ENCODE measurements around the gene GPR22.

GPR22 gene

DNA sequence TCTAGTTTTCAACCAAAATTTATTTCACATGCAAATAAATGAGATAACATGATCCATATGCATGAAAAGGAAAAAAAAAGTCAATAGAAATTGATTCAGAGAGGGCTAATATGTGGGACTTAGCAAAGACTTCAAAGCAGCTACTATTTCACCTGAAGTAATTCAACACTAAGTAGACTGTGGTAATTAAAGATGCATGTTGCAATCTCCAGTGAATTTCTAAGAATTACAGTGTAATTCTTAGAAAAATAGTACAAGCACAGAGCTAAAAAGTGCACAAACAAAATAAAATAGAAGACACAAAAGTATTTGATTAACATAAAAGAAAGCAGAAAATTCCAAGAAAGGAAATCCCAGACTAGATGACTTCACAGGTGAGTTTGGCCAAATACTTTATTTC is 25.7 kb downstream of the GPR22 start:
- peak in 1 of 2 experiments; percentile 17 for DNase-seq
- TF ChIP-seq GATA1 (IDR thresholded peaks at IDR 0.05; ENCODE audit: low read depth, low read length), result no peak
- no peak for TF ChIP-seq POLR2A (IDR thresholded peaks at IDR 0.05; ENCODE audit: low read length)

DNA sequence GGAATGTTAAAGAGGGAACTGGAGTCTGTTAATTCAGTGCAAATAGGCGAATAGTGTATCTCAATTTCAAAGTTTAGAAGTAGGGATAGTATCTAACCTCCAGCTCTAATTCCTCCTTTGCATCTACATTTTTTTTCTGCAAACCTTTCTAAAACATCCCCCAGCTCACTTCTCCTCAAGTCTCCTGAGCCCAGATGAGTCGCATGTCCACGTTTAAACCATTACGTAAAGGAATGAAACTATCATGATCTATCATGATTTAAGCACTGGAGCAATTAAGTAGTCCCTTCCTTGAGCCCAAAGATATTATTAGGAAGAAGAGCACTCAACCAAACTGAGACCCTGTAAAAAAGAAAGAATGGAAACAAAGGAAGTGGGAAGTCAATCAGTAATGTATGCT is 29.9 kb downstream of the GPR22 start:
- DNase-seq, result peak in 1 of 2 experiments; percentile 24
- TF ChIP-seq GATA1 (IDR thresholded peaks at IDR 0.05; ENCODE audit: low read depth, low read length) (no peak), POLR2A (IDR thresholded peaks at IDR 0.05; ENCODE audit: low read length) (no peak)

DNA sequence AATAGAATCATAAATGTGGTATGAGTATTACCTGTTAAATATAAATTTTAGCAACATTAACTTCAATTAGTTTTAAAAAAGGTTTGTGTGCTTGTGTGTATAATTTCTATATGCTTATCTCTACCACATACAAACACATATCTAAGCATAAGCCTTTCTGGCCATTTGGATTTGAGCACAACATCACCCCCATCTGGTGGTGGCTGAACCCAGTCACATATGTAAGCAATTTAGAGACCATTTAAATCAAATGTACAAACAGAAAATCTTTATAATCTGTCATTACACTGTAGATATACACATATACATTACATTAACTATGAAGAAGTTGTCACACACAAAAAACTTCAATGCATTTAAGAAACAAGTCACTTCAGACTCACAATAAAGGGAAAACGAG is 31.7 kb downstream of the GPR22 start:
- no peak for TF ChIP-seq GATA1 (IDR thresholded peaks at IDR 0.05; ENCODE audit: low read depth, low read length)
- TF ChIP-seq POLR2A (IDR thresholded peaks at IDR 0.05; ENCODE audit: low read length), result no peak
- DNase-seq, result peak; percentile 82 to 90

DNA sequence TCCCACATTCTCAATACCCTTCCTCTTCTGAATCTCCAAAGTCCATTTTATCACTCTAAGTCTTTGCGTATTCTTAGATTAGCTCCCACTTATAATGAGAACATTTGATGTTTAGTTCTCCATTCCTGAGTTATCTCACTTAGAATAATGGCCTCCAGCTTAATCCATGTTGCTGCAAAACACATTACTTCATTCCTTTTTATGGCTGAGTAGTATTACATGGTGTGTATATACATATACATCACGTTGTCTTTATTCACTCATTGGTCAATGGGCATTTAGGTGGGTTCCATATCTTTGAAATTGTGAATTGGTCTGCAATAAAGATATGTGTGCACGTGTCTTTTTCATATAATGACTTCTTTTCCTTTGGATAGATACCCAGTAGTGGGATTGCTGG is 32.3 kb downstream of the GPR22 start:
- TF ChIP-seq GATA1 (IDR thresholded peaks at IDR 0.05; ENCODE audit: low read depth, low read length), result no peak
- TF ChIP-seq POLR2A (IDR thresholded peaks at IDR 0.05; ENCODE audit: low read length), result no peak
- DNase-seq, result no peak

DNA sequence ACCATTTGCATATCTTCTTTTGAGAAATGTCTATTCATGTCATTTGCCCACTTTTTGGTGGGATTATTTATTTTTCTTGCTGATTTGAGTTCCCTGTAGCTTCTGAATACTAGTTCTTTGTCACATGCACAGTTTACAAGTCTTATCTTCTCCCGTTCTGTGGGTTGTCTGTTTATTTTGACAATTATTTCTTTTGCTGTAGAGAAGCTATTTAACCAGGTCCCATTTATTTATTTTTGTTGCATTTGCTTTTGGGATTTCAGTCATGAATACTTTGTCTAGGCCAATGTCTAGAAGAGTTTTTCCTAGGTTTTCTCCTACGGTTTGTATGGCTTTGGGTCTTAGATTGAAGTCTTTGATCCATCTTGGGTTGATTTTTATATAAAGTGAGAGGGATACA is 32.9 kb downstream of the GPR22 start:
- no peak for DNase-seq
- TF ChIP-seq POLR2A (IDR thresholded peaks at IDR 0.05; ENCODE audit: low read length) (no peak), GATA1 (IDR thresholded peaks at IDR 0.05; ENCODE audit: low read depth, low read length) (no peak)

DNA sequence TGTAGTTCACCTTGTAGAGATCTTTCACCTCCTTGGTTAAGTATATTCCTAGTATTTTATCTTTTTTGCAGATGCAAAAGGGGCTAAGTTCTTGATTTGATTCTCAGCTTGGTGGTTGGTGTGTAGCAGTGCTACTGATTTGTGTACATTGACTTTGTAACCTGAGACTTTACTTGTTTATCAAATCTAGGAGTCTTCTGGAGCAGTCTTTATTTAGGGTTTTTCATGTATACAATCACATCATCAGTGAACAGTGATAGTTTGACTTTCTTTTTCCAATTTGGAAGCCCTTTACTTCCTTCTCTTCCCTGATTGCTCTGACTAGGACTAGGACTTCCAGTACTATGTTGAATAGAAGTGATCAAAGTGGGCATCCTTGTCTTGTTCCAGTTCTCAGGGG is 33.8 kb downstream of the GPR22 start:
- TF ChIP-seq POLR2A (IDR thresholded peaks at IDR 0.05; ENCODE audit: low read length) (no peak), GATA1 (IDR thresholded peaks at IDR 0.05; ENCODE audit: low read depth, low read length) (no peak)
- DNase-seq, result no peak

DNA sequence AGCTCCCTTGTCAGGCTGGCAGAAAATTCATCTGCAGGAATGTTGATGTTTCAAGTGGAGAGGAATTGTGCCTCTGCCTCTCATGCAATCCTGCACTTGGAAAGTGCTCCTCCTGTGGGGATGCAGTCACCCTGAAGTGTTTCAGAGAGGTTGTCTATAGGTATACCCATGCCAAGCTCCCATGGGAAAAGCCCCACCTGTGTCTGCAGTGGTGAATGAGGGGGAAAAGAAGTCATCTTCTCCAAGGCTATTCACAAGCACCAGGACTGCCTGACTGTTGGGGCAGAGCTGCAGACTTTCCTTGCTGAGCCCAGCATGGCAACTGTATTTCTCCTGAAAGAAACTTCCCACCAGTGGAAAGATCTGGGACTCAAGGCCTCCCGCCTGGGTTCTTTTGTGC is 35.5 kb downstream of the GPR22 start:
- no peak for DNase-seq
- TF ChIP-seq GATA1 (IDR thresholded peaks at IDR 0.05; ENCODE audit: low read depth, low read length), result no peak
- no peak for TF ChIP-seq POLR2A (IDR thresholded peaks at IDR 0.05; ENCODE audit: low read length)

DNA sequence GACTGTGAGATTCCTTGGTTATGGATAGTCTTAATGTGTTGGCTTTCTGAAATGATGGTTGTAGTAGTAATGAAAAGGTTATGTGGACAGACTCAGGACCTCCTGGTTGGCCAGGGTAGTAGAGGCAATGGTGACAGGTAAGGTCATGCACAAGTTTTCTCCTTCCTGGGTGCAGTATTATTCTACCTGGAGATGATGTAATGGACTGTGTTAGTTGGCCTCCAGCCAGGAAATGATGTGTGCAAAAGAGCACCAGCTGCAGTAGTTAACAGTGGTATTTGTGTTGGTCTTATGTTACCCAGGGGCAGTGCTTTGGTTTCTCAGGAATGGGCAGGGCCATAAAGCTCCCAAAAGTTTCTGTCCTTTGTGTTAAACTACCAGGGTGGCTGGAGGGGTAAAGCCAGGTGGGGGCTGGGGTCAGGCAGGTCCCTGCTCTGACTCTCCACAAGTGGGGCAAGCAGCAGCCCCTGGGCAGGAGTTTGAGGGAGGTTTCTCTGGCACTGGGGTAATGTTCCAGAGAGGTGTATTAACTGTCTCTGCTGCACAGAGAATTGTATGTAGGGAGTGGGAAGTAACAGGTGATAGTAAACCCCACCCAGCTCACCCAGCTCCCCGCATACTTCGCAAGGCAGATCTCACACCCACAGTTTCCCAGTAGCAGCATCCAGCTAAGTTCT is 36.3 kb downstream of the GPR22 start:
- no peak for TF ChIP-seq GATA1 (IDR thresholded peaks at IDR 0.05; ENCODE audit: low read depth, low read length)
- TF ChIP-seq POLR2A (IDR thresholded peaks at IDR 0.05; ENCODE audit: low read length), result no peak
- DNase-seq, result peak in 1 of 2 experiments; percentile 31

DNA sequence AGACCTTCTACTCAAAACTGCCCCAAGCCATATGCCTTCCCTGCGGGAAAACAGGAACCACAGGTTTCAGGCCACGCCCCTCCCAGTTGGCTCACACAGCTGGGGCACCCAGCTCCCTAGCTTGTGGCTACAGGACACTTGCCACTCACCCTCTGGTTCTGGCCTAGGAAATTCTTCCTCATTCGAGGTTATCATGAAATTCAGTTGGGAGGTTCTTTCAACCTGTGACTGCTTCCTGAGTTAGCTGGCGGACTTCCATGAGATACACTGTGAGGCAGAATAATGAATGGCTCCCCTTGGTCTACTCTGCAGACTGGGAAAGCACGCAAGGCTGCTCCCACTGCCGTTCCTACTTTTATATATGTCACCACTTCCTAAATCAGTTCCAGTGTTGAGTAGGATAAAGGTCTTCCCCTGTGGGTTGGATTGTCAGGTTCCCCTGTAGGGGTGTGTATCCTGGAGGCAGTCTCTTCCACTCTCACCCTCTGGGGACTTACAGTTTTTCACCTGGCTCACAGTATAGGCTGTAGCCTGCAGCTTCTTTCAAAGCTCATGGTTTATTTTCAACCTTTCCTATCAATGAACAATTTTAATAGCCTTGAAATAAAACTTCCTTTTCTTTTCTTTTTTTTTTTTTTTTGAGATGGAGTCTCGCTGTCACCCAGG is 37.0 kb downstream of the GPR22 start:
- no peak for DNase-seq
- TF ChIP-seq POLR2A (IDR thresholded peaks at IDR 0.05; ENCODE audit: low read length) (no peak), GATA1 (IDR thresholded peaks at IDR 0.05; ENCODE audit: low read depth, low read length) (no peak)

Data from erythroblast (primary cell).